CD4-positive, alpha-beta T cell treated with Interleukin-10 for 1 hour (primary cell): ENCODE measurements around the gene RYR2.
"Not testable (repeated sequence)": the region's sequence is repeated elsewhere in the genome, so short reads cannot be mapped to it uniquely, and the experiment has no call there.

ENCODE experiments used
- DNase-seq: peaks from one replicate; pipeline ENCODE4 v3.0.0-alpha.2; 2020

The RYR2 gene

DNA sequence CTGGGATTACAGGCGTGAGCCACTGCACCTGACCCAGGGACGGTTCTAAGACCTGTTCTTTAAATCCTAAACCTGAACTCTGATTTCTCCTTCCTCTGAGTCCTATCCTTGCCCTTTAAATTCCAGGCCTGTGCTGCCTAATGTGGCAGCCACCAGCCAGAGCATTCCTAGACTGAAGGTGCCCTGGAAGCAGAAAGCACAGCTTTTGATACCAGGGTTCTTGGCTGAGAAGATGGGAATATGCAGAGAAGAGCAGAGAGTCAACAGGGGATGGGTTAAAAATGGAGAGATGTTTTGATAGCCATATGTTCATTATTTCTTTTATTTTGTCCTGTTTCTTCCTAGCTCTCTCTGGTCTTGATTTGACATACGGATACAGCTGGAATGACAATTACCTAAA, 49.7 kb downstream of the RYR2 start:
- DNase-seq: no peak

- no peak for DNase-seq
These were observed 51.7 kb downstream of the RYR2 start for GRCh38 chr1:237093691-237094090.

DNA sequence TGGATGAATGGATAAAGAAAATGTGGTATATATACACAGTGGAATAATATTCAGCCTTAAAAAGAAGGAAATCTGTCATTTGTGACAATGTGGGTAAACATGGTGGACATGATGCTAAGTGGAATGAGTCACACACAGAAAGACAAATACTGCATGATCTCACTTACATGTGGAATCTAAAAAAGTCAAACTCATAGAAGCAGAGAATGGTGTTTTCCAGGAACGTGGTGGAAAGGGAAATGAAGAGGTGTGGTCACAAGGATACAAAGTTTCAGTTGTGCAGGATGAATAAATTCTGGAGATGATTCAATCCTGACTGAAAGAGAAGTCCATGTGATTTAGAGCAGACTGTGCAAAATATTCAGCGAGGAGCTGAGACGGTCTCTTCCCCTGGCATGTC, 56.6 kb downstream of the RYR2 start:
- no peak for DNase-seq

DNA sequence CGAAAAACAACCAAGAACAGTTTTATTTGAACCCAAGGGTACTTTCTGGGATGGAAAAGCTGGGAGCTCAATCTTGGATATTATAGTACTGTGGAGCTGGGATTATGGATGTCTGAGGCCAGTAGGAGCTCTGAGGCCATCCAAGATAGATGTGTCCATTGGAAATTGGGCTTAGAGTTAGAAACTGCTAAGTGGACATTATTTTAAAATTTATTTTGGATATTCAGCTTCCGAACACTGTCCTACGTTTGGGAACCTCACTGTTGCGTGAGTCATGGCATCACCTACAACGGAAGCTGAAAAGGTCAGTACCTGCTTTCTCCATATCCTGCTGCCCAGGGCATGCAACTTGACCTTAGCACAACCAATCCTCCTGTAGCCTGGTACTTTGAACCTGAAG, 61.0 kb downstream of the RYR2 start:
- DNase-seq: no peak

DNA sequence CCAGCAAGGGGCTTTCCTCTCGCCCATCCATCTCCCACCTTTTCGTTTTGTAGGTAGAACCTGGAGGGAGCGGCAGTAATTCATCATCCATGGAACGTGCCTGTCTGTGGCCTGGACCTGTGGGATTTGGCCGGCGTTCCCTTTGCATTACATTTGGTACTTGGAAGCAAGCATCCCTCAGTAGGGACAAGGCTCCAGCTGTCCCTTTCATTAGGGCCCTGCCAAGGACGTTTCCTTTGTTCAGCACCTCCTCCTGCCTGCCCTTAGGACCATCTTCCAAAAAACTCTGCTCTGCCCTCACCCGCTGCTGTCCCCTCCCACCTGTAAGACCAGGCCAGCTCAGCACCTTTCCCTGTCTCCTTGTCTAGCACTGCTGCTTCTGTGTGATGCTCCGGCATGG, 62.1 kb downstream of the RYR2 start:
- no peak for DNase-seq

GRCh38 chr1:237105826-237106225, 63.8 kb downstream of the RYR2 start:
- no peak for DNase-seq

GRCh38 chr1:237108297-237109040, 66.5 kb downstream of the RYR2 start:
- no peak for DNase-seq

DNA sequence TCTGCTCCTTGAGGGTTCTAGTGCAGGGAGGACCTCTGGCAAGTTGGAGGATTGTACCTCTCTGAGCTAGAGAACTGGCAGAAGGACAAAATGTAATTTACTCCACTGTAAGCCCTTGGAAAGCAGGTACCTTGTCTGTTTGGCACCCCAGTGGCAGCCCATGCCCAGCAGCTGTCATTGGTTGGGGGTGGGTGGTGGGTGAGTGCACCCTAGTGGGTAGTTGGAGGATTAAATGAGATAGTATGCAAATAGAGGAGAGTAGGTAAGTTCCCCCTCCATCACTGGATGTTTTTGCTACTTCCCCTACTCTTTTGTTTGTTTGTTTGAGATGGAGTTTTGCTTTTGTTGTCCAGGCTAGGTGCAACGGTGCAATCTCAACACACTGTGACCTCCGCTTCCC, 69.8 kb downstream of the RYR2 start:
- DNase-seq: no peak

- no peak for DNase-seq
These were observed 70.7 kb downstream of the RYR2 start for GRCh38 chr1:237112663-237113062.

DNA sequence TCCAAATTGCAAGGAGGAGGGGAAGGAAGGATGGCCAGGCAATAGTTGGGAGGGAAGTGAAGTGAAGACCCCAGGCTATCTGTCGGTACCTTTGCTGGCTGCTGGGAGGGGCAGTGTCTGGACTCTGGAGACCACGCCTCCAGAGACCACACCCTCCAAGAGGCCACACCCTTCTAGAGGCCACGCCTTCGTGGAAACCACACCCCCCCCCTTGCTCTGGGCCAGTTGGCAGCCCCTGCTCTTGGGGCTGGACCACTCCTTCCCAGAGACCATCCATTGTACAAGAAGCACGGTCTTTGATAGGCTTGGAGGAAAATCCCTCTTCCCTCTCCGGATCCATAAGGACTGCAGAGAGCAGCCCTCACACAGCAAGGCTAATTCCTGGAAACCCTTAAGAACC, 73.1 kb downstream of the RYR2 start:
- no peak for DNase-seq

DNA sequence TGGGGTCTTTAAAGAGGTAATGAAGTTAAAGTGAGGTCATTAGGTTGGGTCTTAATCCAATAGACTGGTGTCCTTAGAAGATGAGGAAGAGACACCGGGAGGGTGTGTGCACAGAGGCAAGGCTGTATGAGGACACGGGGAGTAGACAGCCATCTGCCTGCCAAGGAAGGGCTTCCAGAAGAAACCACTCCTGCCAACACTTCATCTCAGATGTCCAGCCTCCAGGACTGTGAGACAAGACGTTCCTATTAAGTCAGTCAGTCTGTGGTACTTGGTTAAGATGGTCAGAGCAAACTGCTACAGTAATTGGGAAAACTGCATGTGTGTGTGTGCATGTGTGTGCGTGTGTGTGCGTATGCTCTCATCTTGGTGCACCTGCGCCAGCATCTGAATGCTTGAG, 77.1 kb downstream of the RYR2 start:
- no peak for DNase-seq

- DNase-seq: no peak
These were observed 78.7 kb downstream of the RYR2 start for GRCh38 chr1:237120683-237121082.

GRCh38 chr1:237124856-237125462, 83.0 kb downstream of the RYR2 start:
- DNase-seq: no peak

- no peak for DNase-seq
These were observed 84.2 kb downstream of the RYR2 start for GRCh38 chr1:237126180-237126579.

GRCh38 chr1:237127301-237127700, 85.3 kb downstream of the RYR2 start:
- not testable (repeated sequence) for DNase-seq

GRCh38 chr1:237133921-237134320, 91.9 kb downstream of the RYR2 start:
- DNase-seq: no peak

- DNase-seq: no peak
These were observed 92.9 kb downstream of the RYR2 start for GRCh38 chr1:237134929-237135328.

GRCh38 chr1:237138551-237138950, 96.6 kb downstream of the RYR2 start:
- DNase-seq: no peak

GRCh38 chr1:237139732-237140131, 97.7 kb downstream of the RYR2 start:
- no peak for DNase-seq

- DNase-seq: no peak
These were observed 99.0 kb downstream of the RYR2 start for GRCh38 chr1:237140986-237141385.

DNA sequence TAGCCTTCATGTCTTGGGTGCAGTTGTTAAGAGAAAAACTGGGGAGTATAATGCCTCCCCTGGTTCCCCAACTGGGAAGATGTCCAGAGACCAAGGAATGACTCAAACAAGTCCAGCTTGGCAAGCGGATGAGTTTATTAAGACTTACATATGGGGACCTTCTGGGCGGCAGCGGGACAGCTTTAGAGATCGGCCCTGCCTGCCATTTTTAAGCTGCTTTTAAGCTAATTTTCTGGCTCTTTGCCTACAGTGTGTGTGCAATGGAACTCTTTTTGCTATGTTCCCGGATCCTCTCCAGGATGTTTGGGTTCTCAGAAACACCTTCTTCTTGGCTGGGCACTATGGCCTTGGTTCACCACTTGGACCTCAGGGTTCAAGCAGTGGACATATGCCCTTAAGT, 99.5 kb downstream of the RYR2 start:
- no peak for DNase-seq

DNA sequence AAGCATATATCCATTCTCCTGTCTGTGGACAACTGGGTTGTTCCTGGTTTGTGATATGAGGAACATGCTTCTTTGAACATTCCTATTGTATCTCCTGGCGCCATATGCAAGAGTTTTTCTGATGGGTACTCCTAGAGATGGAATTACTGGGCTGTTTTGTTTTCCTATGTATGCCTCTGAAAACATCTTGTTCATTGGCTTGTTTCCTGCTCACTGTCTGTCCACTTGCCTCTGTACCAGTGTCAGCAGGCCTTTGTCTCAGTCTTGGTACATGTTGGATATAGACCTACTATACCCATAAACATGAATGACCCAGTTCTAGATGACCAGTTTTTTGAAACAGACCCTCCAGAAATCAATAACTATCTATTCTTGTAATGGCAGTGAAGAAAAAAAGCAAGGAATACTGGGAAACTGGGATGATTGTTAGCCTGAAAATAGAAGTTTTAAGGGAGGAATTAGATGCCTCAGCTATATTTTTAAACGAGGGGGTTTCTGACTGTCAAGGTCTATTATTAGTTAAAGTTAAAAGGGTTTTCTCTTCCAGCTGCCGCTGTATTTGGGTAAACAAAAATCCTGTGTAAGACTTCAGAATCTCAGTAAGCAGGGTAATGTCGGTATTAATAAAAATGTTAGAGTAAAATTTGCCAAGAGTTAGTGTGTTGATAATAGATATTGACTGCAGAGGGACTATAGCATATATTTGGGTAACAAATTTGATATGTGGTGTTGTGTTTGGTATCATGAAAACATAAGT, 103.6 kb downstream of the RYR2 start:
- DNase-seq: no peak

DNA sequence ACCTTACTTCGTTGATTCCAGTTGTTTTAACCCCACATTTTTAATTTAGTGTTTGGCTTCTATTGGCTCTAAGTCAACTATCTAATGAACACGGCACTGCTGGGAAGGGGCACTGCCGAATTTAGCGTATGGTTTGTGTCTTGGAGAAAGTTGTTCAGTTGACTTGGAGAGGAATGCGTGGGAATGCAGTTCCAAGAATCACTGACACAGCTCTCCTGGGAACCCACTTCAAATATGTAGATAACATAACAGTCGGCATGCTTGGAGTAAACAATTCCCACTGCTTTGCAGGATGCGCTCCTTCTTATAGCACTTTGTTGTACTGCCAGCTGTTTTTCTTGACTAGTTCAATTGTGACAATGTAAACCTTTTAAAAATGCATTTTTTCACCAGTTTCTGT, 104.3 kb downstream of the RYR2 start:
- DNase-seq: no peak

DNA sequence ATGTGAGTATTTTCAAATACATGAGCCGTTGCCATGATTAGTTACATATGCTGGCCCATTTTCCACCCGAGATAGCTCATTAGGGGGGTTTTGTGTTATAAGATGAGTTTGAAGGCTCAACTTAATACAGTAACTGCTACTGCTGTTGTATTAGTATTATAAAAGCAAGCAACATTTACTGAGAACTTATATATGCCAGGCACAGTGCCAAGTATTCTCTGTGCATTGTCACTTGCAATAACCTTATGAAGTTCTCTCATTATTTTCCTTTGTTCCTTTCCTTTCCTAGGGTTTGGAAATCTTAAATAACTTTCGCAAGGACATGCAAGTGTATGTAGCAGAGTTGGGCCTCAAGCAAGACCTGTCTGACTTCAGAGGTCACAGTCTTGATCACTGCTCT, 107.9 kb downstream of the RYR2 start:
- no peak for DNase-seq
